ENCODE data around the gene RPTOR. TPM values are rescaled to one million over a fixed set of nuclear protein-coding genes. Genes with fewer than 3 reads are reported as not detected.

The RPTOR gene
- total RNA-seq, 1 donor from 2014 or later, result 32.0 TPM

DNA sequence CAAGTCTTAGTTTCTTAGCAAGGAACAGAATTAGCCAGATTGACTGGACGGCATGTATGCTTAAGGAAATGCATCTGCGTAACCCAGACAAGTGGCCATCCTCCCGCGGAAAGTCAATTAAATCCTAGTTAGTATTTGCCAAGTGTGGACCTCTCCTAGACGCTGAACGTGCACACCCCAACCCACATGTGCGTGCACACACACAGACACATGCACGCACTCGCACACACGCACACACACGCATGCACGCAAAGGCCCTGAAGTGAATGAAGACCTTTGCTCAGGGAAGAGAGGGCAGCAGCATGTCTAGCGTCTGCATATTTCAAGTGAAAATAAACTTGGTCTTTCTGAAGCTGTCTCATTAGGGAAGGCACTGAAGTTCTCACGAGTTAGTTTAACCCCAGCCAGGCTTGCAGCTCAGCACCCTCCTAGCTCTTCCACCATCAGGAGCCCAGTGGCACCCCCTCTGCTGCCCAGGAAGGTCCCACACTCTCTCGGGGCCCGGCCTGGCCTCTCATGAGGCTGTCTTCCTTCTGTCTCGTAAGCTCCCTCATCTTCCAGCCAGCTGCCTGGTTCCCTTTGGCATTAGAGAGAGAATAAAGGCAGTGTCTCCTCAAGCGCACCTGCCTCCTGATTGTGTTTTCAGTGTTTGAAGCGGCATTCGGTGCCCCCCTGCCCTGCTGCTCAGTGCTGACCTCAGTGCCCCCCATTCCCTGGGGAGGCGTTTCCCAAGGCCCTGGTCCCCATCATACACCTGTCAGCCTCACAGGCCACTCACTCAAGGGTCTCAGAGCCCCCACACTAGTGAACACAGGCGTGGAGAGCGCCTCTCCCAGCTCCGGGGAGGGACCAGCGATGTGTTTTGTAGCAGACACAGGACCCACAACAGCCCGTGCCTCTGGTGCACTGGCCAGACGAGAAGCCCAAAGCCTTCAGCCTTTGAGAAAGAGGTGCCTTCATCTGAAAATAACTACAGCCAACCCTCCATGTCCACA is 394.8 kb downstream of the RPTOR start:
- H3K79me2 ChIP-seq (ENCODE audit: insufficient read depth, low read length), result no peaks in the 10 kb centered on the region
- H3K4me2 ChIP-seq (ENCODE audit: low read length), result no peak overlapping the region
- H3K4me3 ChIP-seq (ENCODE audit: insufficient read depth, low read depth, low read length), result no peak overlapping the region
- no peak overlapping the region for H3K27ac ChIP-seq (ENCODE audit: low read depth, low read length)
- no peak overlapping the region for H2AFZ ChIP-seq (ENCODE audit: low read depth, low read length)
- peaks cover 11% of the 10 kb centered on the region for H4K20me1 ChIP-seq (ENCODE audit: insufficient read depth, low read length)
- H3K4me3 Mint-ChIP-seq (ENCODE audit: unreplicated experiment), result no peak overlapping the region
- H3K9me3 ChIP-seq (ENCODE audit: insufficient read depth, low read depth, low read length), result no peaks in the 10 kb centered on the region
- H3K9me3 Mint-ChIP-seq (ENCODE audit: unreplicated experiment), result no peaks in the 10 kb centered on the region
- H3K36me3 ChIP-seq (ENCODE audit: insufficient read depth, low read length), result peaks cover under 1% of the 10 kb centered on the region
- TF ChIP-seq CTCF (IDR thresholded peaks at IDR 0.05; ENCODE audit: insufficient read depth, low read depth, low read length) (no peak), EZH2 (IDR thresholded peaks at IDR 0.05; ENCODE audit: insufficient read depth, low read length) (no peak)
- H3K27ac Mint-ChIP-seq (ENCODE audit: unreplicated experiment), result no peak overlapping the region
- DNase-seq (ENCODE audit: low read depth) (no peak), FAIRE-seq (no peak)
- peaks cover 4% of the 10 kb centered on the region for H3K27me3 ChIP-seq (ENCODE audit: insufficient read depth, low read length)
- no peak overlapping the region for H3K9ac ChIP-seq (ENCODE audit: low read length)
- H3K4me1 Mint-ChIP-seq (ENCODE audit: low read depth, unreplicated experiment), result peaks cover 6% of the 10 kb centered on the region
- H3K36me3 Mint-ChIP-seq (ENCODE audit: low read depth, unreplicated experiment), result peaks cover 9% of the 10 kb centered on the region
- peaks cover 4% of the 10 kb centered on the region for H3K27me3 Mint-ChIP-seq (ENCODE audit: low read depth, unreplicated experiment)
- H3K4me1 ChIP-seq (ENCODE audit: insufficient read depth, low read length), result peaks cover 15% of the 10 kb centered on the region

DNA sequence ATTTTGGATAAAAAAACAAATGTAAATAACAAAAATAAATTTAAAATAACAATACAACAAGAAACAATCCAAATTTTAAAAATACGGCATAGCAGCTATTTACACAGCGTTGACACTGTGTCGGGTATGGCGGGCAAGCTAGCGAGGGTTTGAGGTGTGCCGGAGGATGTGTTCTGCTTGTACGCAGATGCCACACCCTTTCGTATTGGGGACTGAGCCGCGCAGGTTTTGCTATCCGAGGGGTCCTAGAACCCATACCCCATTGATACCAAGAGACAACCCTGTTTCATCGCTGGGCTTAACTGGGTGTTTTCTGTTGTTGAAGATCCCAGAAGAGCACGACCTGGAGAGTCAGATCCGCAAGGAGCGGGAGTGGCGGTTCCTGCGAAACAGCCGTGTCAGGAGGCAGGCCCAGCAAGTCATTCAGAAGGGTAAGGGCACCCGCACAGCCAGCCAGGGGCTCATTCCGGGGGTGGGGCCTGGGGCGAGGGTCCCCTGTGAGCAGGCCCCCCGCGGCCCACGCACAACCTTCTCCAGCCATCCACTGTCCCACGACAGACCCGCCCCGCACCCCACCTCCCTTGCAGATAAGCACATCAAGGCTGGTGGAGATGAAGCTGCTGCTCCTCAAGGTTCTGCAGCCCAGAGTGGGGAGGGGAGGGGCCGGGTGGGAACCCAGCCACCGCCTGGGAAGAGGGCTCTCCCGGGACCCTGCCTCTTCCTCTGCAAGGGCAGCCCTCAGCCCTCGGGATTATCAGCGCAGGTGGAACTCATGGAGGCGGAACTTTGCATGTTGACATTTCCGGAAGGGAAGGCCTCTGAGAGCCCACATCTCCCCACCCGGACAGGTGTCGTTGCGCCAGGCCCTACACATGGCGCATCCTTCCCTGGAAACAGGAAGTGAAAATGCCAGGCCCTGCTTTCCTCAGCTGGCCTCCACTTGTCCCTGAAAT is 395.8 kb downstream of the RPTOR start:
- Mint-ChIP-seq H3K9me3 (ENCODE audit: unreplicated experiment) (no peaks in the 10 kb centered on the region), H3K4me1 (ENCODE audit: low read depth, unreplicated experiment) (peaks cover 6% of the 10 kb centered on the region)

More for the DNA sequence above, 395.8 kb downstream of the RPTOR start:
- peaks cover 4% of the 10 kb centered on the region for H3K27me3 ChIP-seq (ENCODE audit: insufficient read depth, low read length)
- H3K4me2 ChIP-seq (ENCODE audit: low read length), result no peak overlapping the region
- Mint-ChIP-seq H3K27ac (ENCODE audit: unreplicated experiment) (no peak overlapping the region), H3K4me3 (ENCODE audit: unreplicated experiment) (no peak overlapping the region), H3K27me3 (ENCODE audit: low read depth, unreplicated experiment) (peaks cover 4% of the 10 kb centered on the region), H3K36me3 (ENCODE audit: low read depth, unreplicated experiment) (peaks cover 9% of the 10 kb centered on the region)
- H3K4me1 ChIP-seq (ENCODE audit: insufficient read depth, low read length), result peaks cover 15% of the 10 kb centered on the region
- no peak for DNase-seq (ENCODE audit: low read depth)
- no peak for FAIRE-seq
- H3K4me3 ChIP-seq (ENCODE audit: insufficient read depth, low read depth, low read length), result no peak overlapping the region
- no peaks in the 10 kb centered on the region for H3K9me3 ChIP-seq (ENCODE audit: insufficient read depth, low read depth, low read length)
- no peaks in the 10 kb centered on the region for H3K79me2 ChIP-seq (ENCODE audit: insufficient read depth, low read length)
- H3K36me3 ChIP-seq (ENCODE audit: insufficient read depth, low read length), result no peaks in the 10 kb centered on the region
- no peak overlapping the region for H2AFZ ChIP-seq (ENCODE audit: low read depth, low read length)
- peaks cover 11% of the 10 kb centered on the region for H4K20me1 ChIP-seq (ENCODE audit: insufficient read depth, low read length)
- no peak overlapping the region for H3K27ac ChIP-seq (ENCODE audit: low read depth, low read length)
- TF ChIP-seq EZH2 (IDR thresholded peaks at IDR 0.05; ENCODE audit: insufficient read depth, low read length) (no peak), CTCF (IDR thresholded peaks at IDR 0.05; ENCODE audit: insufficient read depth, low read depth, low read length) (no peak)
- no peak overlapping the region for H3K9ac ChIP-seq (ENCODE audit: low read length)
